Kidney (tissue), 14 donors: Measurements from ENCODE around the gene HNRNPM. TPM values are rescaled to one million over a fixed set of nuclear protein-coding genes. Genes with fewer than 3 reads are reported as not detected.
"Not testable (repeated sequence)": the region's sequence is repeated elsewhere in the genome, so short reads cannot be mapped to it uniquely, and the experiment has no call there.

Experiments
- DNase-seq, 5 donors: peaks; one replicate each; pipeline ENCODE4 v3.0.0-alpha.2; 2013 to 2020
- FAIRE-seq: peaks from 2 replicates; lab custom pipeline; 2012; peaks lifted over from hg19 to GRCh38; lab: Jason Lieb, UNC
- H3K27ac ChIP-seq, 2 donors: one replicate each; pipeline ENCODE4 v1.7.0; 2013; ENCODE audit warnings: low read depth in 2 of 2, low read length in 2 of 2, inconsistent platforms in 1 of 2
- H3K27me3 ChIP-seq: one replicate; pipeline ENCODE4 v1.7.1; 2013; ENCODE audit warnings: low read length, inconsistent platforms; ENCODE audit not compliant: control insufficient read depth, insufficient read depth
- H3K36me3 ChIP-seq, 3 donors: one replicate each; pipeline versions ENCODE4 v1.7.0 to v1.7.1; 2013; ENCODE audit warnings: low read length in 3 of 3, control low read depth in 1 of 3, inconsistent platforms in 1 of 3; ENCODE audit not compliant: insufficient read depth in 3 of 3, control insufficient read depth in 2 of 3
- H3K4me1 ChIP-seq, 3 donors: one replicate each; pipeline versions ENCODE4 v1.7.0 to v1.7.1; 2013; ENCODE audit warnings: low read length in 3 of 3, inconsistent platforms in 1 of 3, low read depth in 1 of 3; ENCODE audit not compliant: control insufficient read depth in 2 of 3, insufficient read depth in 2 of 3
- H3K4me3 ChIP-seq, 3 donors: one replicate each; pipeline versions ENCODE4 v1.7.0 to v1.8.1; 2013; ENCODE audit warnings: low read length in 3 of 3, control low read depth in 1 of 3, inconsistent platforms in 1 of 3
- H3K9ac ChIP-seq, 3 donors: one replicate each; pipeline versions ENCODE4 v1.7.0 to v1.7.1; 2013; ENCODE audit warnings: low read length in 3 of 3, control low read depth in 1 of 3, inconsistent platforms in 1 of 3
- H3K9me3 ChIP-seq, 3 donors: one replicate each; pipeline versions ENCODE4 v1.7.0 to v1.7.1; 2013; ENCODE audit warnings: low read length in 3 of 3, control low read depth in 1 of 3, inconsistent platforms in 1 of 3; ENCODE audit not compliant: control insufficient read depth in 2 of 3, insufficient read depth in 1 of 3
- intact Hi-C: fragments of 100-400 bp; cut with DNase I; formaldehyde crosslinking; loops from one replicate; pipeline ENCODE4 v1.11.1; 2022
- polyA plus RNA-seq: library from polyadenylated mRNA; stranded (reverse); fragments of 350-450 nt; fragmentation: Illumina TruSeq; extraction: RNeasy Lipid Tissue Mini Kit (QIAGEN cat#74804); gene quantifications from one replicate; pipeline ENCODE4 v1.2.3, GENCODE V29; 2014; ENCODE audit warnings: low read depth, low replicate concordance; ENCODE audit not compliant: insufficient read depth
- total RNA-seq: library from RNA; stranded (reverse); fragmentation: NEBNext Ultra II Directional; extraction: Animal tissue kit (Norgen Biotek cat#: 25700); gene quantifications from one replicate; pipeline ENCODE4 v1.2.1, GENCODE V29; 2021
- TF ChIP-seq, protein P1 (sequence below): IDR thresholded peaks from 3 replicates; pipeline ENCODE4 v1.5.1; 2012; ENCODE audit warnings: mild to moderate bottlenecking, moderate library complexity, borderline replicate concordance; ENCODE audit not compliant: insufficient read depth; ENCODE audit errors: extremely low read depth
- donor health status: control.
- donor health status: control.
- donor health status: control.
- donor health status: control.
- donor health status: control.
- donor health status: DM: yes; HTN: yes; CAD: no.
- donor health status: Normal renal cell carcinoma (clear cell type).

The HNRNPM gene
- total and polyA plus RNA-seq, 2 donors from 2014 or later = 103 to 164 TPM

DNA sequence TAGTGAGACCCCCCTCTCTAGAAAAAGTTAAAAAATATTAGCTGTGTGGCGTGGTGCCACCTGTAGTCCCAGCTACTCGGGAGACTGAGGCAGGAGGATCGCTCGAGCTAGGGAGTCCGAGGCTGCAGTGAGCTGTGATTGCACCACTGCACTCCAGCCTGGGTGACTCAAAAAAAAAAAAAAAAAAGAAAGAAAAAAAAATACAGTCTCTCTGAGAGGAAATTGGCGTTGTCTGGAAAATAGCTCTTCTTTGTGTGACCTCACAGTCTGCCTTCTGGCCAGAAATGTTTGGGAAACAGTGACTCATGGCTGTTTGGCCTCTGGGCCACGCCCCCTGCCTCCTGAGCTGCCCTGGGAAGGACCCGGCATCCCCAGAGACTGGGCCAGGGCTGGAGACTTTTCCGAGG, 21.0 kb upstream of the HNRNPM start:
- Histone ChIP-seq H3K9me3 (no peaks in the 10 kb centered on the region), H3K36me3 (no peaks in the 10 kb centered on the region), H3K27me3 (no peaks in the 10 kb centered on the region), H3K4me3 (no peak overlapping the region), H3K27ac (peak overlapping the region; percentile 87 to 93), H3K4me1 (peaks cover 0 to 2% (median 0%) of the 10 kb centered on the region in 3 donors), H3K9ac (peak overlapping the region in 1 of 3 donors; percentile 34)
- intact Hi-C loops = no loop called here
- DNase-seq (peak in 3 of 5 donors; percentile 61 to 96 (median 71)), FAIRE-seq (peak; percentile 86)
- TF ChIP-seq, protein P1, sequence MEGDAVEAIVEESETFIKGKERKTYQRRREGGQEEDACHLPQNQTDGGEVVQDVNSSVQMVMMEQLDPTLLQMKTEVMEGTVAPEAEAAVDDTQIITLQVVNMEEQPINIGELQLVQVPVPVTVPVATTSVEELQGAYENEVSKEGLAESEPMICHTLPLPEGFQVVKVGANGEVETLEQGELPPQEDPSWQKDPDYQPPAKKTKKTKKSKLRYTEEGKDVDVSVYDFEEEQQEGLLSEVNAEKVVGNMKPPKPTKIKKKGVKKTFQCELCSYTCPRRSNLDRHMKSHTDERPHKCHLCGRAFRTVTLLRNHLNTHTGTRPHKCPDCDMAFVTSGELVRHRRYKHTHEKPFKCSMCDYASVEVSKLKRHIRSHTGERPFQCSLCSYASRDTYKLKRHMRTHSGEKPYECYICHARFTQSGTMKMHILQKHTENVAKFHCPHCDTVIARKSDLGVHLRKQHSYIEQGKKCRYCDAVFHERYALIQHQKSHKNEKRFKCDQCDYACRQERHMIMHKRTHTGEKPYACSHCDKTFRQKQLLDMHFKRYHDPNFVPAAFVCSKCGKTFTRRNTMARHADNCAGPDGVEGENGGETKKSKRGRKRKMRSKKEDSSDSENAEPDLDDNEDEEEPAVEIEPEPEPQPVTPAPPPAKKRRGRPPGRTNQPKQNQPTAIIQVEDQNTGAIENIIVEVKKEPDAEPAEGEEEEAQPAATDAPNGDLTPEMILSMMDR = no peak

GRCh38 chr19:8425331-8425730, 19.4 kb upstream of the HNRNPM start:
- intact Hi-C loops, FAIRE-seq: not testable (repeated sequence)

DNA sequence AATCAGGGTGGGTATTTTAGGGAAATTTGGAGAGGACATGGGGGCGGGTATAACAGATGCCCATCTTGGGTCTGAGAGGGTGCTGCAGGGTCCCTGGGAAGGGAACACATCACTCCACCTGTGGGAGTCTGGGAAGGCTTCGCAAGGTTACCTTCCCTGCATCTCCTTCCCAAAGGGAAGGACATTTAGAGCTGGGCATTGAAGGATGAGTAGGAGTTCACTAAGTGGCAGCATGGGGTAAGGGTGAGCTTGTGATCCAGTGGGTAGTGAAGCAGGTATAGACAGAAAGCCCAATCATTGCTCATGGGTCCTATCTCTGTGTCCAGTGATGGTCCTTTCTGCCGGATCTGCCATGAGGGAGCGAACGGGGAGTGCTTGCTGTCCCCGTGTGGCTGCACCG, 18.5 kb upstream of the HNRNPM start:
- H3K36me3 ChIP-seq = no peaks in the 10 kb centered on the region
- H3K9ac ChIP-seq = no peak overlapping the region
- DNase-seq = no peak
- no peaks in the 10 kb centered on the region for H3K9me3 ChIP-seq
- H3K27me3 ChIP-seq = no peaks in the 10 kb centered on the region
- intact Hi-C loops = no loop called here
- TF ChIP-seq, protein P1 = no peak
- H3K4me1 ChIP-seq = peaks cover 0 to 2% (median 0%) of the 10 kb centered on the region in 3 donors
- H3K4me3 ChIP-seq = no peak overlapping the region
- H3K27ac ChIP-seq = no peak overlapping the region
- no peak for FAIRE-seq

More at GRCh38 chr19:8425331-8425730, 19.4 kb upstream of the HNRNPM start:
- H3K27ac ChIP-seq, DNase-seq, H3K27me3 ChIP-seq, H3K9ac ChIP-seq, H3K9me3 ChIP-seq, H3K4me3 ChIP-seq, H3K36me3 ChIP-seq, H3K4me1 ChIP-seq: not testable (repeated sequence)

- intact Hi-C loops = no loop called here
- H3K4me3 ChIP-seq = no peak overlapping the region
These were observed 15.7 kb upstream of the HNRNPM start for GRCh38 chr19:8429044-8429443.

More at GRCh38 chr19:8429044-8429443, 15.7 kb upstream of the HNRNPM start:
- no peak overlapping the region for H3K9ac ChIP-seq
- no peaks in the 10 kb centered on the region for H3K27me3 ChIP-seq
- TF ChIP-seq, protein P1 = no peak
- FAIRE-seq (no peak), DNase-seq (no peak)
- H3K4me1 ChIP-seq = peaks cover 0 to 2% (median 0%) of the 10 kb centered on the region in 3 donors
- no peaks in the 10 kb centered on the region for H3K9me3 ChIP-seq
- no peak overlapping the region for H3K27ac ChIP-seq
- H3K36me3 ChIP-seq = no peaks in the 10 kb centered on the region
